Measurements from ENCODE around the gene ALOX5. TPM values are rescaled to one million over a fixed set of nuclear protein-coding genes. Genes with fewer than 3 reads are reported as not detected.

Gene ALOX5
- total and polyA plus RNA-seq, 8 donors, result 6.2 to 44.3 (median 30.8) TPM

- no peaks in the 10 kb centered on the region for H3K36me3 ChIP-seq
- H3K4me3 ChIP-seq, result no peak overlapping the region
- peak overlapping the region in 3 of 4 donors; percentile 37 to 67 (median 64) for H3K27ac ChIP-seq
- no peak for TF ChIP-seq CTCF (IDR thresholded peaks at IDR 0.05)
- no peaks in the 10 kb centered on the region for H3K27me3 ChIP-seq
- ATAC-seq (peak; percentile 81 to 89 (median 86)), DNase-seq (peak in 5 of 6 donors; percentile 72 to 83 (median 82)), FAIRE-seq (no peak)
- H3K9me3 ChIP-seq, result no peaks in the 10 kb centered on the region
- peaks cover 24 to 49% (median 34%) of the 10 kb centered on the region in 3 donors for H3K4me1 ChIP-seq
- intact Hi-C loops (cut with DNase I), result no loop called here
- WGBS, 2 donors, result 62 to 70% methylated on average over 10 of the region's 10 CpGs
Observed at GRCh38 chr10:45425621-45426563, 51.9 kb downstream of the ALOX5 start.

DNA sequence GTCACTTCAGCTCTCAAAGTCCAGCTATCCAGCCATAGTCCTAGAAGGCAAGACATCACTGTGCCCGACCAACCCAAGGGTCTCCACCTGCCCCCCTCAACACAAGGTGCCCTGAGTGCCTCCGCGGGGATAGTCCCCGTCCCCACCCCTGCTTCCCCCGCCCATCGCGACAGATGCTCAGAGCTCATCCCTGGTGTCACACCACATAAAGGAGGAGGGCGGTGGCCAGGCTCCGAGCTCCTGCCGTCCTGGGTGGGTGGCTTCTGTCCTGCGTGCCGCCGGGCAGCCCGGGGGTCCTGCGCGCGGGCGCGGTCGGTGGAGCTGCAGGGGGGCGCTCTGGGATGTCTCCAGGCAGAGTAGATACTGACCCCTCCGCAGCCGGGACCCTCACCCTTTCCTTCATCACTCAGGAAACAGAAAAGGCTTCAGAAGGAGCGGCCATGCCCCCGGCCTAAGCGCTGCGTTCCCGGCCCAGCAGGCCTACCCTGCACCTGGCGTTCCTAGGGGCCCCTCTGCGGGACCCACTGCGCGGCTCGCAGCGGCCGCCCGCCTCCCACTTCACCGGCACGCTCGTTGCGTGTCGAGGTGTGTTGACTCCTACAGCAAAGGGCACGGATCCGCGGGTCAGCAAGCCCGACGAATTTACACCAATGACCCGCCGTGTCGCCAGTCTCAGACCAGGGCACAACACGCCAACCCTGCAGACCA is 53.4 kb downstream of the ALOX5 start:
- DNase-seq, result no peak
- intact Hi-C loops (cut with DNase I), result no loop called here
- no peak for ATAC-seq
- H3K27ac ChIP-seq, result no peak overlapping the region
- no peaks in the 10 kb centered on the region for H3K9me3 ChIP-seq
- no peak for FAIRE-seq
- WGBS, 2 donors, result 58 to 71% methylated on average over 45 to 50 of the region's 50 CpGs
- no peak overlapping the region for H3K4me3 ChIP-seq
- no peaks in the 10 kb centered on the region for H3K36me3 ChIP-seq
- TF ChIP-seq CTCF (IDR thresholded peaks at IDR 0.05), result no peak
- no peaks in the 10 kb centered on the region for H3K27me3 ChIP-seq
- peaks cover 19 to 49% (median 37%) of the 10 kb centered on the region in 3 donors for H3K4me1 ChIP-seq

GRCh38 chr10:45427970-45428366 is 54.0 kb downstream of the ALOX5 start:
- ATAC-seq, result no peak
- no peaks in the 10 kb centered on the region for H3K9me3 ChIP-seq
- 60 to 68% methylated on average over 16 of the region's 16 CpGs for WGBS, 2 donors
- H3K27ac ChIP-seq, result no peak overlapping the region
- H3K4me1 ChIP-seq, result peaks cover 25 to 52% (median 43%) of the 10 kb centered on the region in 3 donors
- H3K36me3 ChIP-seq, result no peaks in the 10 kb centered on the region
- DNase-seq, result no peak
- intact Hi-C loops (cut with DNase I), result no loop called here
- no peak overlapping the region for H3K4me3 ChIP-seq
- no peak for TF ChIP-seq CTCF (IDR thresholded peaks at IDR 0.05)
- no peaks in the 10 kb centered on the region for H3K27me3 ChIP-seq
- no peak for FAIRE-seq

DNA sequence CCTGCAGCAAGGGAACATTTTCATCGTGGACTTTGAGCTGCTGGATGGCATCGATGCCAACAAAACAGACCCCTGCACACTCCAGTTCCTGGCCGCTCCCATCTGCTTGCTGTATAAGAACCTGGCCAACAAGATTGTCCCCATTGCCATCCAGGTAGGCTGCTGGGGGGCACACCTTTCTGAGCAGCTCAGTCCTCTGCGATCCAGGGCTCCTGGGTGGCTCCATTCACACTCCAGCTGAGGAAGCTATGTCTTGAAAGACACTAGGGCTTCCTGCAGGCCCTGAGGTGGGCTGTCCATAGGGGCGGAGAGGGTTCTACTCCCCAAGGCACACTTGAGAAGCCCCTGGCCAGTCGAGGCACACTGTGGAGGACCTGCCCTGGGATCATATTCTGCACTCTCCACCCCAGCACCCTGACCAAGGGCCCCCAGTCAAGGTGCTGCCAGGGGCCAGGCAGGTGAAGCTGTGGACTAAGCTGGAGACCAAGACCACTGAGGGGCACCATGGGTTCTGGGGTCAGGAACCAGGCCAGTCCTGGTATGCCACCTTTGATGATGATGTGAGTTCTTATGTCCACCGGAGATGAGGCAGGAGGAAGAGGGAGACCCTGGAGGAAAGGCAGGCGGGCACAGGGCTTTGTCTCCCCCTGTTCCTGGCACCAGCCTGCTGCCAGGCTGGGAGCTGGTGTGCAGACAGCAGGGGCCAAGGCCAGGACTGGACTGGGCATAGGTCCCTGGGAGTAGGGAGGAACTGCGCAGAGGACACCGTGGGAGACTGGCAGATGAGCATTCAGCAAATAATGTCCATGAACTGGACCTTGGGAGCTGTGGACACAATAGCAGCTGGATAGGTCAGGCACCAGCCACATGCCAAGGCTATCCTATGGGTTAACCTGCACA is 54.8 kb downstream of the ALOX5 start:
- no peak for FAIRE-seq

More for the DNA sequence above, 54.8 kb downstream of the ALOX5 start:
- no peak for TF ChIP-seq CTCF (IDR thresholded peaks at IDR 0.05)
- peak; percentile 29 to 73 (median 56) for ATAC-seq
- Histone ChIP-seq H3K27me3 (no peaks in the 10 kb centered on the region), H3K4me3 (no peak overlapping the region), H3K9me3 (no peaks in the 10 kb centered on the region), H3K36me3 (no peaks in the 10 kb centered on the region), H3K27ac (peak overlapping the region in 3 of 4 donors; percentile 22 to 71 (median 58)), H3K4me1 (peaks cover 25 to 54% (median 49%) of the 10 kb centered on the region in 3 donors)
- 54 to 55% methylated on average over 10 of the region's 10 CpGs for WGBS, 2 donors
- intact Hi-C loops (cut with DNase I), result no loop called here
- peak; percentile 31 to 86 (median 64) for DNase-seq

Measured in pancreas (tissue), 10 donors.